K562 (cell line): Measurements from ENCODE around the gene TTC13. TPM values are rescaled to one million over a fixed set of nuclear protein-coding genes. Genes with fewer than 3 reads are reported as not detected.

Source experiments
- CREM ChIP-seq: IDR thresholded peaks from 2 replicates; pipeline ENCODE4 v1.6.1; 2014; ENCODE audit warnings: antibody characterized with exemption, low read depth
- DIDO1 ChIP-seq: fragments of 450-650 bp; IDR thresholded peaks from 2 replicates; pipeline ENCODE4 v1.6.1; 2016; ENCODE audit warnings: low read depth, missing biosample characterization, missing genetic modification characterization
- FOSL1 ChIP-seq: fragments of 200-800 bp; sonication (Bioruptor generic); conservative IDR thresholded peaks from 2 replicates; pipeline ENCODE4 v1.6.1; 2016; ENCODE audit warnings: missing genetic modification characterization, missing compliant biosample characterization
- HOXB6 ChIP-seq: fragments of 250-450 bp; sonication (Bioruptor Pico); IDR thresholded peaks from 2 replicates; pipeline ENCODE4 v1.5.1; 2022; ENCODE audit warnings: mild to moderate bottlenecking, borderline replicate concordance
- KLF10 ChIP-seq: fragments of 250-450 bp; sonication (Bioruptor Pico); IDR thresholded peaks from 2 replicates; pipeline ENCODE4 v1.6.1; 2021; ENCODE audit warnings: matching md5 sums
- LEF1 ChIP-seq: fragments of 450-650 bp; IDR thresholded peaks from 2 replicates; pipeline ENCODE4 v1.6.1; 2016; ENCODE audit warnings: mild to moderate bottlenecking
- NCOA4 ChIP-seq: fragments of 450-650 bp; IDR thresholded peaks from 2 replicates; pipeline ENCODE4 v1.6.1; 2018; ENCODE audit warnings: mild to moderate bottlenecking; ENCODE audit not compliant: partially characterized antibody
- NR4A1 ChIP-seq, 2 experiments: fragments of 250-450 bp in 1 of 2; fragments of 450-650 bp in 1 of 2; sonication (Bioruptor Pico) in 1 of 2; IDR thresholded peaks; 2 replicates each; pipeline versions ENCODE4 v1.4.0 to v1.6.1; 2016 to 2020; ENCODE audit warnings: mild to moderate bottlenecking in 2 of 2, missing compliant biosample characterization in 1 of 2, missing genetic modification characterization in 1 of 2, moderate library complexity in 1 of 2
- PML ChIP-seq: IDR thresholded peaks from 2 replicates; pipeline ENCODE4 v1.6.1; 2012; ENCODE audit warnings: low read length, inconsistent platforms
- POLR2AphosphoS2 ChIP-seq: IDR thresholded peaks from 2 replicates; pipeline ENCODE4 v1.6.1; 2012; ENCODE audit warnings: low read length, improper control_type of control experiment
- PRMT5 ChIP-seq: sonication (generic); formaldehyde crosslinking; IDR thresholded peaks from 2 replicates; pipeline ENCODE4 v1.5.0; 2020; ENCODE audit warnings: missing genetic modification reagents
- PTBP1 ChIP-seq: fragments of 200-400 bp; formaldehyde crosslinking; IDR thresholded peaks from 2 replicates; pipeline ENCODE4 v1.6.1; 2017; ENCODE audit warnings: low read depth, low read length
- TEAD4 ChIP-seq, 2 experiments: sonication (generic) in 1 of 2; formaldehyde crosslinking in 1 of 2; IDR thresholded peaks; 2 replicates each; pipeline versions ENCODE4 v1.6.1 to v1.8.0; 2012 to 2022; ENCODE audit warnings: borderline replicate concordance in 1 of 2, inconsistent platforms in 1 of 2, low read length in 1 of 2, mild to moderate bottlenecking in 1 of 2, missing genetic modification reagents in 1 of 2
- THRB ChIP-seq: fragments of 450-650 bp; formaldehyde crosslinking; conservative IDR thresholded peaks from 2 replicates; pipeline ENCODE4 v1.4.0; 2022; ENCODE audit warnings: mild to moderate bottlenecking, missing genetic modification characterization
- ZNF184 ChIP-seq: sonication (generic); formaldehyde crosslinking; IDR thresholded peaks from 2 replicates; pipeline ENCODE4 v1.5.0; 2020; ENCODE audit warnings: missing genetic modification reagents
- polyA plus RNA-seq, 8 experiments: library from polyadenylated mRNA; depleted of rRNA in 4 of 8; stranded (reverse) in 5 of 8; unstranded in 3 of 8; fragments of >200 nt; fragmentation: Nextera tagmentation in 2 of 8; fragmentation: Illumina TruSeq in 1 of 8; extraction: Ambion mirVana in 2 of 8; extraction: Trizol in 1 of 8; gene quantifications; 2 replicates each; pipeline versions ENCODE4 v1.2.1 to v1.2.3, GENCODE V29; 2011 to 2014; ENCODE audit warnings: inconsistent platforms in 1 of 8, missing spikeins in 1 of 8
- total RNA-seq, 7 experiments: library from RNA; depleted of rRNA in 6 of 7; stranded (reverse); fragments of >200 nt in 6 of 7; fragmentation: Illumina TruSeq in 2 of 7; extraction: Trizol in 2 of 7; gene quantifications; 2 replicates each; pipeline versions ENCODE4 v1.2.1 to v1.2.3, GENCODE V29; 2011 to 2021; ENCODE audit warnings: low replicate concordance in 1 of 7
- TF ChIP-seq, protein P1 (sequence below), 2 experiments: fragments of 450-650 bp; IDR thresholded peaks; 2 replicates each; pipeline ENCODE4 v1.6.1; 2016
- TF ChIP-seq, protein P2 (sequence below), 2 experiments: fragments of 150-350 bp in 1 of 2; IDR thresholded peaks; 2 replicates each; pipeline ENCODE4 v1.6.1; 2012 to 2016; ENCODE audit warnings: low read depth in 2 of 2, low read length in 2 of 2, mild to moderate bottlenecking in 1 of 2, moderate library complexity in 1 of 2
- TF ChIP-seq, protein P3 (sequence below): fragments of 250-450 bp; sonication (Bioruptor Pico); IDR thresholded peaks from 2 replicates; pipeline ENCODE4 v1.6.1; 2021; ENCODE audit warnings: mild to moderate bottlenecking
- TF ChIP-seq, protein P4 (sequence below): fragments of 200-800 bp; sonication (Bioruptor generic); IDR thresholded peaks from 2 replicates; pipeline ENCODE4 v1.6.1; 2017; ENCODE audit warnings: missing genetic modification characterization, missing compliant biosample characterization

TTC13 gene
- total and polyA plus RNA-seq, 9 of the 15 experiments (the other 6 are each of a cell fraction or from before 2014, with no cell fraction given): 1.7 to 13.8 (median 9.6) TPM

- TF ChIP-seq, protein P1, sequence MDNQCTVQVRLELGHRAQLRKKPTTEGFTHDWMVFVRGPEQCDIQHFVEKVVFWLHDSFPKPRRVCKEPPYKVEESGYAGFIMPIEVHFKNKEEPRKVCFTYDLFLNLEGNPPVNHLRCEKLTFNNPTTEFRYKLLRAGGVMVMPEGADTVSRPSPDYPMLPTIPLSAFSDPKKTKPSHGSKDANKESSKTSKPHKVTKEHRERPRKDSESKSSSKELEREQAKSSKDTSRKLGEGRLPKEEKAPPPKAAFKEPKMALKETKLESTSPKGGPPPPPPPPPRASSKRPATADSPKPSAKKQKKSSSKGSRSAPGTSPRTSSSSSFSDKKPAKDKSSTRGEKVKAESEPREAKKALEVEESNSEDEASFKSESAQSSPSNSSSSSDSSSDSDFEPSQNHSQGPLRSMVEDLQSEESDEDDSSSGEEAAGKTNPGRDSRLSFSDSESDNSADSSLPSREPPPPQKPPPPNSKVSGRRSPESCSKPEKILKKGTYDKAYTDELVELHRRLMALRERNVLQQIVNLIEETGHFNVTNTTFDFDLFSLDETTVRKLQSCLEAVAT (IDR thresholded peaks at IDR 0.05): peak; percentile 12 to 71; a peak in 1 of 4 replicates
- TF ChIP-seq HOXB6 (CRISPR knock-in tag) (no peak), TEAD4 (IDR thresholded peaks at IDR 0.05; ENCODE audit: low read length) (no peak), TEAD4 (CRISPR knock-in tag; IDR thresholded peaks at IDR 0.05; ENCODE audit: borderline replicate concordance) (no peak), PRMT5 (CRISPR knock-in tag) (no peak), PTBP1 (no peak), KLF10 (CRISPR knock-in tag) (no peak), DIDO1 (tag) (peak; percentile 91), PML (peak; percentile 79), THRB (CRISPR knock-in tag) (no peak), POLR2AphosphoS2 (no peak), FOSL1 (no peak), LEF1 (no peak), NR4A1 (CRISPR knock-in tag; IDR thresholded peaks at IDR 0.05) (0 out of 2 replicates have a peak, but pooled peaks have one; percentile 1), NR4A1 (tag; IDR thresholded peaks at IDR 0.05) (peak; percentile 71), NCOA4 (no peak), ZNF184 (CRISPR knock-in tag) (no peak), CREM (peak; percentile 97)
- TF ChIP-seq, protein P2, sequence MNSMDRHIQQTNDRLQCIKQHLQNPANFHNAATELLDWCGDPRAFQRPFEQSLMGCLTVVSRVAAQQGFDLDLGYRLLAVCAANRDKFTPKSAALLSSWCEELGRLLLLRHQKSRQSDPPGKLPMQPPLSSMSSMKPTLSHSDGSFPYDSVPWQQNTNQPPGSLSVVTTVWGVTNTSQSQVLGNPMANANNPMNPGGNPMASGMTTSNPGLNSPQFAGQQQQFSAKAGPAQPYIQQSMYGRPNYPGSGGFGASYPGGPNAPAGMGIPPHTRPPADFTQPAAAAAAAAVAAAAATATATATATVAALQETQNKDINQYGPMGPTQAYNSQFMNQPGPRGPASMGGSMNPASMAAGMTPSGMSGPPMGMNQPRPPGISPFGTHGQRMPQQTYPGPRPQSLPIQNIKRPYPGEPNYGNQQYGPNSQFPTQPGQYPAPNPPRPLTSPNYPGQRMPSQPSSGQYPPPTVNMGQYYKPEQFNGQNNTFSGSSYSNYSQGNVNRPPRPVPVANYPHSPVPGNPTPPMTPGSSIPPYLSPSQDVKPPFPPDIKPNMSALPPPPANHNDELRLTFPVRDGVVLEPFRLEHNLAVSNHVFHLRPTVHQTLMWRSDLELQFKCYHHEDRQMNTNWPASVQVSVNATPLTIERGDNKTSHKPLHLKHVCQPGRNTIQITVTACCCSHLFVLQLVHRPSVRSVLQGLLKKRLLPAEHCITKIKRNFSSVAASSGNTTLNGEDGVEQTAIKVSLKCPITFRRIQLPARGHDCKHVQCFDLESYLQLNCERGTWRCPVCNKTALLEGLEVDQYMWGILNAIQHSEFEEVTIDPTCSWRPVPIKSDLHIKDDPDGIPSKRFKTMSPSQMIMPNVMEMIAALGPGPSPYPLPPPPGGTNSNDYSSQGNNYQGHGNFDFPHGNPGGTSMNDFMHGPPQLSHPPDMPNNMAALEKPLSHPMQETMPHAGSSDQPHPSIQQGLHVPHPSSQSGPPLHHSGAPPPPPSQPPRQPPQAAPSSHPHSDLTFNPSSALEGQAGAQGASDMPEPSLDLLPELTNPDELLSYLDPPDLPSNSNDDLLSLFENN (IDR thresholded peaks at IDR 0.05; ENCODE audit: low read depth in 2 of 2, low read length in 2 of 2): no peak
- TF ChIP-seq, protein P3, sequence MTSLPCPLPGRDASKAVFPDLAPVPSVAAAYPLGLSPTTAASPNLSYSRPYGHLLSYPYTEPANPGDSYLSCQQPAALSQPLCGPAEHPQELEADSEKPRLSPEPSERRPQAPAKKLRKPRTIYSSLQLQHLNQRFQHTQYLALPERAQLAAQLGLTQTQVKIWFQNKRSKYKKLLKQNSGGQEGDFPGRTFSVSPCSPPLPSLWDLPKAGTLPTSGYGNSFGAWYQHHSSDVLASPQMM (CRISPR knock-in tag): no peak
- TF ChIP-seq, protein P4, sequence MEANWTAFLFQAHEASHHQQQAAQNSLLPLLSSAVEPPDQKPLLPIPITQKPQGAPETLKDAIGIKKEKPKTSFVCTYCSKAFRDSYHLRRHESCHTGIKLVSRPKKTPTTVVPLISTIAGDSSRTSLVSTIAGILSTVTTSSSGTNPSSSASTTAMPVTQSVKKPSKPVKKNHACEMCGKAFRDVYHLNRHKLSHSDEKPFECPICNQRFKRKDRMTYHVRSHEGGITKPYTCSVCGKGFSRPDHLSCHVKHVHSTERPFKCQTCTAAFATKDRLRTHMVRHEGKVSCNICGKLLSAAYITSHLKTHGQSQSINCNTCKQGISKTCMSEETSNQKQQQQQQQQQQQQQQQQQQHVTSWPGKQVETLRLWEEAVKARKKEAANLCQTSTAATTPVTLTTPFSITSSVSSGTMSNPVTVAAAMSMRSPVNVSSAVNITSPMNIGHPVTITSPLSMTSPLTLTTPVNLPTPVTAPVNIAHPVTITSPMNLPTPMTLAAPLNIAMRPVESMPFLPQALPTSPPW: peak; percentile 91
Measured at GRCh38 chr1:230978491-230979388, at the start of gene TTC13, which contains the start of gene ARV1 (continued).
